ENCODE measurements around the gene APBB2.

DNA sequence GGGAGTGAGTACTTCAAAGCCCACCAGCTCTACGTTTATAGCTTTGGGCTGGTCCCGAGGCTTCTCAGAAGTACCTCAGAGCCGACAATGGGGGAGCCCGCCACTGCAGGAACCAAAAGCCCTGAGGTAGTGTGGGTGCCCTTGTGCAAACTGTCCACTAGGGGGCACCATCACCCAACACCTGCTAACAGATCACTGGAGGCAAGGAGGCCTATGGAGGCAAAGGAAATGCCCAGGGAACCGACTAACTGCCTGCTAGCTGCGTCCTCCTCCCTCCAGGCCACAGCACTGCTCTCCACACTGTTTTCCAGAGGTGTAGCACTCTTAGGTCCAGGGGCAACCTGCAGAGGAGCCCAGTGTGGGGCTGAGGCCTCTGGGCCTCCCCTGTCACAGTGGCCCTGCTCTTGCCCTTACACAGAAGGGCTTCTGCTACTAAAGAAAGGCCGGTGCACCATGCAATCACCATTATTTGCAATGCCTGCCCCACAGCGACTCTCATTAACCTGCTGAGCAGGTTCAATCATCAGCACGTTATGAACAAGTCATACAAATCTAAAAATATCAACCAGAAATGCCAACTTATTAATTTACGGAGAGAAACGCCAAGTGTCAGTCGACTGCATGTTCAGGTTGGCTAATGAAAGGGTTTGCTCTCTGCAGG is 305.5 kb downstream of the APBB2 start:
- TF ChIP-seq EZH2 (IDR thresholded peaks at IDR 0.05; ENCODE audit: low read depth, unreplicated experiment), result no peak
- TF ChIP-seq, protein P1, sequence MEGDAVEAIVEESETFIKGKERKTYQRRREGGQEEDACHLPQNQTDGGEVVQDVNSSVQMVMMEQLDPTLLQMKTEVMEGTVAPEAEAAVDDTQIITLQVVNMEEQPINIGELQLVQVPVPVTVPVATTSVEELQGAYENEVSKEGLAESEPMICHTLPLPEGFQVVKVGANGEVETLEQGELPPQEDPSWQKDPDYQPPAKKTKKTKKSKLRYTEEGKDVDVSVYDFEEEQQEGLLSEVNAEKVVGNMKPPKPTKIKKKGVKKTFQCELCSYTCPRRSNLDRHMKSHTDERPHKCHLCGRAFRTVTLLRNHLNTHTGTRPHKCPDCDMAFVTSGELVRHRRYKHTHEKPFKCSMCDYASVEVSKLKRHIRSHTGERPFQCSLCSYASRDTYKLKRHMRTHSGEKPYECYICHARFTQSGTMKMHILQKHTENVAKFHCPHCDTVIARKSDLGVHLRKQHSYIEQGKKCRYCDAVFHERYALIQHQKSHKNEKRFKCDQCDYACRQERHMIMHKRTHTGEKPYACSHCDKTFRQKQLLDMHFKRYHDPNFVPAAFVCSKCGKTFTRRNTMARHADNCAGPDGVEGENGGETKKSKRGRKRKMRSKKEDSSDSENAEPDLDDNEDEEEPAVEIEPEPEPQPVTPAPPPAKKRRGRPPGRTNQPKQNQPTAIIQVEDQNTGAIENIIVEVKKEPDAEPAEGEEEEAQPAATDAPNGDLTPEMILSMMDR (conservative IDR thresholded peaks at IDR 0.05; ENCODE audit: low read depth in 2 of 2), result peak; percentile 95 to 99
